Measurements from ENCODE around the gene RIMOC1. TPM values are rescaled to one million over a fixed set of nuclear protein-coding genes. Genes with fewer than 3 reads are reported as not detected.
A peak's percentile ranks its signal among the peaks of the same experiment; 100 is the strongest.

RIMOC1 gene
- total RNA-seq, 4 donors from 2014 or later: 14.1 to 19.1 (median 15.0) TPM

- no peak overlapping the region for H3K4me3 ChIP-seq (ENCODE audit: low read depth, poor library complexity, severe bottlenecking)
- no peak for TF ChIP-seq POLR2A (IDR thresholded peaks at IDR 0.05)
- TF ChIP-seq, protein P1, sequence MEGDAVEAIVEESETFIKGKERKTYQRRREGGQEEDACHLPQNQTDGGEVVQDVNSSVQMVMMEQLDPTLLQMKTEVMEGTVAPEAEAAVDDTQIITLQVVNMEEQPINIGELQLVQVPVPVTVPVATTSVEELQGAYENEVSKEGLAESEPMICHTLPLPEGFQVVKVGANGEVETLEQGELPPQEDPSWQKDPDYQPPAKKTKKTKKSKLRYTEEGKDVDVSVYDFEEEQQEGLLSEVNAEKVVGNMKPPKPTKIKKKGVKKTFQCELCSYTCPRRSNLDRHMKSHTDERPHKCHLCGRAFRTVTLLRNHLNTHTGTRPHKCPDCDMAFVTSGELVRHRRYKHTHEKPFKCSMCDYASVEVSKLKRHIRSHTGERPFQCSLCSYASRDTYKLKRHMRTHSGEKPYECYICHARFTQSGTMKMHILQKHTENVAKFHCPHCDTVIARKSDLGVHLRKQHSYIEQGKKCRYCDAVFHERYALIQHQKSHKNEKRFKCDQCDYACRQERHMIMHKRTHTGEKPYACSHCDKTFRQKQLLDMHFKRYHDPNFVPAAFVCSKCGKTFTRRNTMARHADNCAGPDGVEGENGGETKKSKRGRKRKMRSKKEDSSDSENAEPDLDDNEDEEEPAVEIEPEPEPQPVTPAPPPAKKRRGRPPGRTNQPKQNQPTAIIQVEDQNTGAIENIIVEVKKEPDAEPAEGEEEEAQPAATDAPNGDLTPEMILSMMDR (IDR thresholded peaks at IDR 0.05): no peak
- no peak for DNase-seq (ENCODE audit: low spot score in 2 of 2)
- WGBS, 2 donors: 86 to 90% methylated on average over 2 of the region's 2 CpGs
- intact Hi-C loops (cut with DNase I; ENCODE audit: low total_unique reads): no loop called here
Observed at GRCh38 chr5:41918105-41918504, 14.0 kb downstream of the RIMOC1 start.

- intact Hi-C loops (cut with DNase I; ENCODE audit: low total_unique reads): no loop called here
- no peak for DNase-seq (ENCODE audit: low spot score in 2 of 2)
- TF ChIP-seq, protein P1 (IDR thresholded peaks at IDR 0.05): no peak
- TF ChIP-seq POLR2A (IDR thresholded peaks at IDR 0.05): no peak
- WGBS, 2 donors: 87 to 98% methylated on average over 1 of the region's 1 CpG
- no peak overlapping the region for H3K4me3 ChIP-seq (ENCODE audit: low read depth, poor library complexity, severe bottlenecking)
Observed at GRCh38 chr5:41921166-41921565, 17.0 kb downstream of the RIMOC1 start.

DNA sequence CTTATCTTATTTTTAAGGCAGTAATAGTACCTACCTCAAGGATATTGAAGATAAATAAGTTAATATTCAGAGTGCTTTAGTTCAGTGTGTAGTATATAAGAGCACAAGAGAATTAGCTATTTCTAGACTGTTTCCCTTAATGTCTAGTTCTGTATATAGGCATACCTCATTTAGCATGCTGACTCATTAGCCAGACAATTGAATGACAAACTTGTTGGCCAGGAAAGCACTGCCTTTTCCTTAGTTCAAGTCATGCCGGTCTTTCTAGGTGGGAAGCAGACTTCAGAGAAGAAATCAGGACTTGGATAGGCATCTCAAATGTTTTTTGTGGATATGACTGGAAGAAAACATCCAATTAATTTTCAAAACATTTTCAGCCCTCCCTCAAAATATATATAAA lies 17.7 kb downstream of the RIMOC1 start:
- H3K4me3 ChIP-seq (ENCODE audit: low read depth, poor library complexity, severe bottlenecking): no peak overlapping the region
- no peak for DNase-seq (ENCODE audit: low spot score in 2 of 2)
- WGBS, 2 donors: 44 to 63% methylated on average over 1 of the region's 1 CpG
- intact Hi-C loops (cut with DNase I; ENCODE audit: low total_unique reads): no loop called here
- no peak for TF ChIP-seq POLR2A (IDR thresholded peaks at IDR 0.05)

- intact Hi-C loops (cut with DNase I; ENCODE audit: low total_unique reads): no loop called here
- no peak for TF ChIP-seq POLR2A (IDR thresholded peaks at IDR 0.05)
- TF ChIP-seq, protein P1 (IDR thresholded peaks at IDR 0.05): no peak
- DNase-seq (ENCODE audit: low spot score in 2 of 2): no peak
- H3K4me3 ChIP-seq (ENCODE audit: low read depth, poor library complexity, severe bottlenecking): no peak overlapping the region
- 53 to 56% methylated on average over 4 of the region's 4 CpGs for WGBS, 2 donors
Observed at GRCh38 chr5:41924526-41924871, 20.4 kb downstream of the RIMOC1 start.

- TF ChIP-seq, protein P1 (IDR thresholded peaks at IDR 0.05): no peak
- peak in 1 of 2 donors; percentile 14 for TF ChIP-seq POLR2A (IDR thresholded peaks at IDR 0.05)
- intact Hi-C loops (cut with DNase I; ENCODE audit: low total_unique reads): no loop called here
- DNase-seq (ENCODE audit: low spot score in 2 of 2): peak; percentile 84 to 97
- peak within 1 kb of the TSS; percentile 59 for H3K4me3 ChIP-seq (ENCODE audit: low read depth, poor library complexity, severe bottlenecking)
- 0% methylated on average over 13 to 40 of the region's 60 CpGs for WGBS, 2 donors
Observed at GRCh38 chr5:41924872-41925554, 20.9 kb downstream of the RIMOC1 start, which contains the start of gene FBXO4. Gene FBXO4 (plus strand): TSS chr5:41925281. CDS start chr5:41925310, 29 bp downstream.

- peak; percentile 30 to 87 for DNase-seq (ENCODE audit: low spot score in 2 of 2)
- WGBS, 2 donors: 0 to 1% methylated on average over 14 of the region's 18 CpGs
Observed at GRCh38 chr5:41925555-41925951, 21.4 kb downstream of the RIMOC1 start.

More at GRCh38 chr5:41925555-41925951, 21.4 kb downstream of the RIMOC1 start:
- TF ChIP-seq, protein P1 (IDR thresholded peaks at IDR 0.05): no peak
- no peak for TF ChIP-seq POLR2A (IDR thresholded peaks at IDR 0.05)
- H3K4me3 ChIP-seq (ENCODE audit: low read depth, poor library complexity, severe bottlenecking): peak overlapping the region; percentile 59
- intact Hi-C loops (cut with DNase I; ENCODE audit: low total_unique reads): no loop called here
